Astrocyte (in vitro differentiated cells and primary cell): ENCODE results near the gene ATXN1L. TPM values are rescaled to one million over a fixed set of nuclear protein-coding genes. Genes with fewer than 3 reads are reported as not detected.

Experiments used
- DNase-seq: peaks from one replicate; pipeline ENCODE4 v3.0.0-alpha.2; 2010; ENCODE audit warnings: low read depth
- FAIRE-seq: peaks from 2 replicates; lab custom pipeline; 2011; peaks lifted over from hg19 to GRCh38; lab: Jason Lieb, UNC
- H2AFZ ChIP-seq: 2 replicates; pipeline ENCODE4 v1.6.0; 2012; ENCODE audit warnings: low read depth, low read length, inconsistent platforms
- H3K27ac ChIP-seq: 2 replicates; pipeline ENCODE4 v1.5.1; 2011; ENCODE audit warnings: low read depth, low read length, inconsistent platforms
- H3K27me3 ChIP-seq: 2 replicates; pipeline ENCODE4 v1.6.0; 2011; ENCODE audit warnings: low read length, inconsistent platforms; ENCODE audit not compliant: insufficient read depth
- H3K36me3 ChIP-seq: 2 replicates; pipeline ENCODE4 v1.5.1; 2011; ENCODE audit warnings: low read length, inconsistent platforms; ENCODE audit not compliant: insufficient read depth
- H3K4me1 ChIP-seq: 2 replicates; pipeline ENCODE4 v1.5.1; 2011; ENCODE audit warnings: low read length, inconsistent platforms; ENCODE audit not compliant: insufficient read depth
- H3K4me2 ChIP-seq: 2 replicates; pipeline ENCODE4 v1.6.0; 2012; ENCODE audit warnings: low read length, inconsistent platforms
- H3K4me3 ChIP-seq: 2 replicates; pipeline ENCODE4 v1.5.1; 2011; ENCODE audit warnings: low read depth, mild to moderate bottlenecking, low read length, inconsistent platforms; ENCODE audit not compliant: insufficient read depth
- H3K79me2 ChIP-seq: 2 replicates; pipeline ENCODE4 v1.6.0; 2012; ENCODE audit warnings: mild to moderate bottlenecking, low read length, inconsistent platforms; ENCODE audit not compliant: insufficient read depth
- H3K9ac ChIP-seq: 2 replicates; pipeline ENCODE4 v1.6.0; 2012; ENCODE audit warnings: mild to moderate bottlenecking, low read length, inconsistent platforms
- H3K9me3 ChIP-seq: 2 replicates; pipeline ENCODE4 v1.5.1; 2012; ENCODE audit warnings: low read depth, mild to moderate bottlenecking, low read length, inconsistent platforms; ENCODE audit not compliant: insufficient read depth
- H4K20me1 ChIP-seq: 2 replicates; pipeline ENCODE4 v1.6.0; 2012; ENCODE audit warnings: low read length, inconsistent platforms; ENCODE audit not compliant: insufficient read depth
- H3K27ac Mint-ChIP-seq: one replicate; pipeline ENCODE4 v1.8.0; 2021; ENCODE audit warnings: mild to moderate bottlenecking, mixed read lengths; ENCODE audit not compliant: unreplicated experiment
- H3K27me3 Mint-ChIP-seq: one replicate; pipeline ENCODE4 v1.8.0; 2021; ENCODE audit warnings: low read depth, mixed read lengths; ENCODE audit not compliant: unreplicated experiment
- H3K36me3 Mint-ChIP-seq: one replicate; pipeline ENCODE4 v1.8.0; 2021; ENCODE audit warnings: low read depth, mixed read lengths; ENCODE audit not compliant: unreplicated experiment
- H3K4me1 Mint-ChIP-seq: one replicate; pipeline ENCODE4 v1.8.0; 2021; ENCODE audit warnings: low read depth, mixed read lengths; ENCODE audit not compliant: unreplicated experiment
- H3K4me3 Mint-ChIP-seq: one replicate; pipeline ENCODE4 v1.8.0; 2021; ENCODE audit warnings: mild to moderate bottlenecking, moderate library complexity, mixed read lengths; ENCODE audit not compliant: unreplicated experiment
- H3K9me3 Mint-ChIP-seq: one replicate; pipeline ENCODE4 v1.8.0; 2021; ENCODE audit warnings: mild to moderate bottlenecking, mixed read lengths; ENCODE audit not compliant: unreplicated experiment
- EZH2 ChIP-seq: IDR thresholded peaks from 2 replicates; pipeline ENCODE4 v1.6.1; 2012; ENCODE audit warnings: mild to moderate bottlenecking, low read length, inconsistent platforms; ENCODE audit not compliant: insufficient read depth
- total RNA-seq: library from RNA; stranded (reverse); gene quantifications from 2 replicates; pipeline ENCODE4 v1.2.1, GENCODE V29; 2021
- TF ChIP-seq, protein P1 (sequence below): IDR thresholded peaks from 2 replicates; pipeline ENCODE4 v1.5.1; 2011; ENCODE audit warnings: low read depth, mild to moderate bottlenecking, inconsistent platforms, low read length, moderate library complexity; ENCODE audit not compliant: insufficient read depth

The ATXN1L gene
- total RNA-seq, 1 donor from 2014 or later: 32.7 TPM

DNA sequence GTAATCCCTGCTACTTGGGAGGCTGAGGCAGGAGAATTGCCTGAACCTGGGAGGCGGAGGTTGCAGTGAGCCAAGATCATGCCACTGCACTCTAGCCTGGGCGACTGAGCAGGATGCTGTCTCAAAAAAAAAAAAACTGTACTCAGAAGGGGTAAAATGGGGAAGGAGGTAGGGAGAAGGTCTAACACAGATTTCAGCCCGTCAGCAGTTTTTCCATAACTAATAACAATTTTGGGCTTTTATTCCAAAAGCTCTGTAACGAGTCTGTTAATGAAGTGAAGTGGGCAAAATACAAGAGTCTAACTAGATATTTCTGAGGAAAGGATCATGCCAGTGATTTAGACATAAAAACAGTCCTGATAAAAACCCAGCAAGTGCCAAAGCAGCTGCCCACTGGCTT, 27.4 kb downstream of the ATXN1L start:
- DNase-seq (no peak), FAIRE-seq (no peak)
- H3K4me1 Mint-ChIP-seq: no peaks in the 10 kb centered on the region
- no peak overlapping the region for H3K4me3 ChIP-seq
- peaks cover 9% of the 10 kb centered on the region for H3K36me3 Mint-ChIP-seq
- no peaks in the 10 kb centered on the region for H3K27me3 ChIP-seq
- TF ChIP-seq EZH2: no peak
- TF ChIP-seq, protein P1, sequence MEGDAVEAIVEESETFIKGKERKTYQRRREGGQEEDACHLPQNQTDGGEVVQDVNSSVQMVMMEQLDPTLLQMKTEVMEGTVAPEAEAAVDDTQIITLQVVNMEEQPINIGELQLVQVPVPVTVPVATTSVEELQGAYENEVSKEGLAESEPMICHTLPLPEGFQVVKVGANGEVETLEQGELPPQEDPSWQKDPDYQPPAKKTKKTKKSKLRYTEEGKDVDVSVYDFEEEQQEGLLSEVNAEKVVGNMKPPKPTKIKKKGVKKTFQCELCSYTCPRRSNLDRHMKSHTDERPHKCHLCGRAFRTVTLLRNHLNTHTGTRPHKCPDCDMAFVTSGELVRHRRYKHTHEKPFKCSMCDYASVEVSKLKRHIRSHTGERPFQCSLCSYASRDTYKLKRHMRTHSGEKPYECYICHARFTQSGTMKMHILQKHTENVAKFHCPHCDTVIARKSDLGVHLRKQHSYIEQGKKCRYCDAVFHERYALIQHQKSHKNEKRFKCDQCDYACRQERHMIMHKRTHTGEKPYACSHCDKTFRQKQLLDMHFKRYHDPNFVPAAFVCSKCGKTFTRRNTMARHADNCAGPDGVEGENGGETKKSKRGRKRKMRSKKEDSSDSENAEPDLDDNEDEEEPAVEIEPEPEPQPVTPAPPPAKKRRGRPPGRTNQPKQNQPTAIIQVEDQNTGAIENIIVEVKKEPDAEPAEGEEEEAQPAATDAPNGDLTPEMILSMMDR: no peak
- no peaks in the 10 kb centered on the region for H3K27me3 Mint-ChIP-seq
- no peaks in the 10 kb centered on the region for H3K4me1 ChIP-seq
- H3K4me3 Mint-ChIP-seq: no peak overlapping the region
- no peak overlapping the region for H2AFZ ChIP-seq
- H3K27ac Mint-ChIP-seq: no peak overlapping the region
- peaks cover 2% of the 10 kb centered on the region for H3K36me3 ChIP-seq
- no peaks in the 10 kb centered on the region for H4K20me1 ChIP-seq
- H3K9me3 Mint-ChIP-seq: no peaks in the 10 kb centered on the region
- H3K9me3 ChIP-seq: no peaks in the 10 kb centered on the region
- H3K27ac ChIP-seq: no peak overlapping the region
- no peak overlapping the region for H3K4me2 ChIP-seq
- H3K9ac ChIP-seq: no peak overlapping the region
- H3K79me2 ChIP-seq: no peaks in the 10 kb centered on the region

DNA sequence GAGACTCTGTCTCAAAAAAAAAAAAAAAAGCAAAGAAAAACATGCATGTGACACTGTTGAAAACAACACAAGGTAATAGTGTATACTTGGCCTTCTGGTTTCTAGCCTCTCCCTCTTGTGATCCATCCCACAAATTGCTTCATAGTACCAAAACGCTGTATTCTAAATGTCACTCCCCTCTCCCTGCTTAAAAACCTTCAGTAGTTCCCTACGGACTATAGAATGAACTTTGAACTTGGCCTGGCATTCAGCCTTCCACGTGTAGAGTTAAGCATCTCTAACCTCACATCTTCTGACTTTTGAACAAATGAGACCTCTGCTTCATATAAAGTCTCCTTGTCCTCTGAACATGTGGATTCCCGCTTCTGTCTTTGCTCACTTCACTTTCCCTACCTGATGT, 33.1 kb downstream of the ATXN1L start:
- H3K4me3 ChIP-seq: no peak overlapping the region
- Mint-ChIP-seq H3K4me1 (peaks cover 3% of the 10 kb centered on the region), H3K27ac (no peak overlapping the region), H3K4me3 (no peak overlapping the region), H3K9me3 (no peaks in the 10 kb centered on the region), H3K36me3 (peaks cover 7% of the 10 kb centered on the region), H3K27me3 (no peaks in the 10 kb centered on the region)
- H3K27me3 ChIP-seq: no peaks in the 10 kb centered on the region
- no peak overlapping the region for H2AFZ ChIP-seq
- DNase-seq (no peak), FAIRE-seq (no peak)
- peaks cover 18% of the 10 kb centered on the region for H3K36me3 ChIP-seq
- no peaks in the 10 kb centered on the region for H3K9me3 ChIP-seq
- no peak overlapping the region for H3K27ac ChIP-seq
- H3K79me2 ChIP-seq: no peaks in the 10 kb centered on the region
- no peak overlapping the region for H3K4me2 ChIP-seq
- no peak overlapping the region for H3K9ac ChIP-seq
- no peak for TF ChIP-seq EZH2
- TF ChIP-seq, protein P1: no peak
- H3K4me1 ChIP-seq: peaks cover 9% of the 10 kb centered on the region
- H4K20me1 ChIP-seq: peaks cover 11% of the 10 kb centered on the region

DNA sequence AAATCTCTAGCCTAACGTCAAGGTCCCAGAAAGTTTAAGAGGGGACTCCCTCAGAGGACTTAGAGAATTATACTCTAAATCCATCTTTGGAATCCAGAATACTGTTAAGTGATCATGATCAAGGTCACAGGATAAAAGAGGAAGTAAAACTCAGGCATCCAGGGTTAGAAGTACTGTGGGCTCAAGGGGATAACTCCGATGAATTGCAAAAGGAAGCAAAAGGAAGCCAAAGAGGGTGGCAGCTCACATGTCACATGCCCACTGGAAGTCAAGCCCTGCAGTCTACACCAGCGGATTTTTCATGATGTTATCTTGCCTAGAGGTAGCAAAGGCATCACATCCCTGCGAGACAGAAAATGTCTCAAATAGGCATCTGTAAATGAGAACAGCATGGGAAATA, 34.4 kb downstream of the ATXN1L start:
- Histone ChIP-seq H3K9ac (no peak overlapping the region), H3K4me3 (no peak overlapping the region), H3K36me3 (peaks cover 18% of the 10 kb centered on the region), H3K9me3 (no peaks in the 10 kb centered on the region), H3K79me2 (no peaks in the 10 kb centered on the region), H3K4me2 (no peak overlapping the region), H3K4me1 (peaks cover 9% of the 10 kb centered on the region), H2AFZ (no peak overlapping the region), H3K27me3 (no peaks in the 10 kb centered on the region), H3K27ac (no peak overlapping the region), H4K20me1 (peaks cover 11% of the 10 kb centered on the region)
- Mint-ChIP-seq H3K27me3 (no peaks in the 10 kb centered on the region), H3K9me3 (no peaks in the 10 kb centered on the region), H3K27ac (peak overlapping the region; percentile 21), H3K36me3 (peaks cover 7% of the 10 kb centered on the region), H3K4me3 (no peak overlapping the region), H3K4me1 (peaks cover 3% of the 10 kb centered on the region)
- TF ChIP-seq EZH2: no peak
- TF ChIP-seq, protein P1: no peak
- no peak for FAIRE-seq
- DNase-seq: no peak
